Measurements from ENCODE around the gene FBF1.

FBF1 gene

DNA sequence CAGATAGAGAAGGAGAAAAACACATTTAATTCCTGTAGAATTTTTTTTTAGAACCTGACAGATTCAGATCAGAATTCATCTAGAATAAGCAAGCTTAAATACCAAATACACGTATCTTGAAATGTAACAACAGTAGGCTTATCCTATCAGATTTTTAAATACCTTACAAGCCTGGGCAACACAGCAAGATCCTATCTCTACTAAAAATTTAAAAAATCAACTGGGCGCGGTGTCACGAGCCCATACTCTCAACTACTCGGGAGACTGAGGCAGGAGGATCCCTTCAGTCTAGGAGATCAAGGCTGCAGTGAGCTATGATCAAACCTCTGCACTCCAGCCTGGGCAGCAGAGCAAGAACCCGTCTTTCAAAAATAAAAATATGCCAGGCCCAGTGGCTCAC is 24.6 kb upstream of the FBF1 start:
- no peaks in the 10 kb centered on the region for H3K27me3 ChIP-seq (ENCODE audit: insufficient read depth, insufficient read length)
- H3K4me3 ChIP-seq (ENCODE audit: insufficient read length, low read depth): no peak overlapping the region
- H3K36me3 ChIP-seq (ENCODE audit: insufficient read depth, insufficient read length, low read length): peaks cover 19% of the 10 kb centered on the region
- TF ChIP-seq ZNF274 (IDR thresholded peaks at IDR 0.05; ENCODE audit: low read depth, low read length) (no peak), SUZ12 (IDR thresholded peaks at IDR 0.05; ENCODE audit: extremely low read depth, insufficient read depth, insufficient read length) (no peak), YY1 (IDR thresholded peaks at IDR 0.05; ENCODE audit: insufficient read depth, insufficient read length) (no peak)
- no peaks in the 10 kb centered on the region for H3K9me3 ChIP-seq (ENCODE audit: insufficient read depth, low read length)
- DNase-seq (ENCODE audit: low read depth, low spot score): no peak
- peaks cover 2% of the 10 kb centered on the region for H3K4me1 ChIP-seq (ENCODE audit: insufficient read depth, insufficient read length)
- no peak overlapping the region for H3K9ac ChIP-seq (ENCODE audit: insufficient read length, low read depth)

DNA sequence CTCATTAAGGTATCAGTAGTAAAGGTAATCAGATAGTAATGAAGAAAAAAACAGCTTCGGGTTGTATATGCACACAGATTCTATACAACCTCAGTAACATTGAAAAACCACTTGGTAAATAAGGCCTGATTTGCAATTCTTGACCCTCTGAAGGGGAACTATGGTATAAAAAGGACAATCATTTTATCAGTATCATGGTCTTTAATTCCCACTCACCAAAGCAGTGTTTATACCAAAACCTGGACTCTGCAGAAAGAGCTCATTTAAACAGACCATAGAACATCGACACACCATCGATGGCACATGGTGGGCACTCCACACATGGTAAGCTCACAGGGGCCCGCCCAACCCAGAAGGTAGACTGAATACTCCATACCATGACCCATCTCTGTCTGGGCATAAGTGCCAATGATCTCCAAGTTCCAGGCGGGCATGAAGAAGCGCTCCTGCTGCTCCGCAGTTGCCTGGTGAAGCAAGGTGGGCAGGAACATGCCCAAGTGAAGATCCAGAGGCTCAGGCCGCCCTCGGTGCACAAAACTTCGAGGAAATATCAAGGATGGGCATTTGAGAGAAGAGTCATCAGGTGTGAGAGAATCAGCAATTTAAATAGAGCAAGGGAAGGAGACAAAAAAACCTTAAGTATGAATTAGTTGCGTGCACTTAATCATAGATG is 19.1 kb upstream of the FBF1 start:
- Histone ChIP-seq H3K9ac (ENCODE audit: insufficient read length, low read depth) (no peak overlapping the region), H3K4me3 (ENCODE audit: insufficient read length, low read depth) (no peak overlapping the region), H3K9me3 (ENCODE audit: insufficient read depth, low read length) (no peaks in the 10 kb centered on the region), H3K36me3 (ENCODE audit: insufficient read depth, insufficient read length, low read length) (peaks cover 39% of the 10 kb centered on the region), H3K4me1 (ENCODE audit: insufficient read depth, insufficient read length) (peaks cover 8% of the 10 kb centered on the region), H3K27me3 (ENCODE audit: insufficient read depth, insufficient read length) (no peaks in the 10 kb centered on the region)
- no peak for TF ChIP-seq YY1 (IDR thresholded peaks at IDR 0.05; ENCODE audit: insufficient read depth, insufficient read length)
- no peak for TF ChIP-seq ZNF274 (IDR thresholded peaks at IDR 0.05; ENCODE audit: low read depth, low read length)
- no peak for TF ChIP-seq SUZ12 (IDR thresholded peaks at IDR 0.05; ENCODE audit: extremely low read depth, insufficient read depth, insufficient read length)
- DNase-seq (ENCODE audit: low read depth, low spot score): no peak

- H3K36me3 ChIP-seq (ENCODE audit: insufficient read depth, insufficient read length, low read length): peaks cover 39% of the 10 kb centered on the region
- no peaks in the 10 kb centered on the region for H3K27me3 ChIP-seq (ENCODE audit: insufficient read depth, insufficient read length)
- peaks cover 8% of the 10 kb centered on the region for H3K4me1 ChIP-seq (ENCODE audit: insufficient read depth, insufficient read length)
- H3K4me3 ChIP-seq (ENCODE audit: insufficient read length, low read depth): no peak overlapping the region
- no peaks in the 10 kb centered on the region for H3K9me3 ChIP-seq (ENCODE audit: insufficient read depth, low read length)
- no peak overlapping the region for H3K9ac ChIP-seq (ENCODE audit: insufficient read length, low read depth)
- TF ChIP-seq YY1 (IDR thresholded peaks at IDR 0.05; ENCODE audit: insufficient read depth, insufficient read length): no peak
- DNase-seq (ENCODE audit: low read depth, low spot score): no peak
Measured at GRCh38 chr17:75959051-75959838, 18.4 kb upstream of the FBF1 start.

- no peaks in the 10 kb centered on the region for H3K27me3 ChIP-seq (ENCODE audit: insufficient read depth, insufficient read length)
- H3K9ac ChIP-seq (ENCODE audit: insufficient read length, low read depth): no peak overlapping the region
- DNase-seq (ENCODE audit: low read depth, low spot score): no peak
- H3K4me1 ChIP-seq (ENCODE audit: insufficient read depth, insufficient read length): no peaks in the 10 kb centered on the region
- no peak overlapping the region for H3K4me3 ChIP-seq (ENCODE audit: insufficient read length, low read depth)
- TF ChIP-seq SUZ12 (IDR thresholded peaks at IDR 0.05; ENCODE audit: extremely low read depth, insufficient read depth, insufficient read length) (no peak), ZNF274 (IDR thresholded peaks at IDR 0.05; ENCODE audit: low read depth, low read length) (no peak), YY1 (IDR thresholded peaks at IDR 0.05; ENCODE audit: insufficient read depth, insufficient read length) (no peak)
- H3K9me3 ChIP-seq (ENCODE audit: insufficient read depth, low read length): no peaks in the 10 kb centered on the region
- H3K36me3 ChIP-seq (ENCODE audit: insufficient read depth, insufficient read length, low read length): peaks cover 78% of the 10 kb centered on the region
Measured at GRCh38 chr17:75950855-75951554, 10.2 kb upstream of the FBF1 start.

DNA sequence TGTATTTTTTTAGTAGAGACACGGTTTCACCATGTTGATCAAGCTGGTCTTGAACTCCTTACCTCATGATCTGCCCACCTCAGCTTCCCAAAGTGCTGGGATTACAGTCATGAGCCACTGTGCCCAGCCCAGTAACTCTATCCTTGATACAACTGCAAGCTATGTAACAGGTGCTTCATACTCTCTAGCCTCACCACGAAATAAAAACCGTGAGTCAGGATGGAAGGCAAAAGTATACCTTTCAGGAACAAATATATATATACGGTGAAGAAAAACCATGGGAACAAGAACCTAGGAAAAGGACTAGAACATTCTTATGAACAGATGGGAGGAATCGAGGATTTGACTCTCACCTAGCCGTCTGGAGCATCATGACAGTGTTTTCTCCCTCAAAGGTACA is 9.6 kb upstream of the FBF1 start:
- no peaks in the 10 kb centered on the region for H3K9me3 ChIP-seq (ENCODE audit: insufficient read depth, low read length)
- no peak overlapping the region for H3K9ac ChIP-seq (ENCODE audit: insufficient read length, low read depth)
- TF ChIP-seq ZNF274 (IDR thresholded peaks at IDR 0.05; ENCODE audit: low read depth, low read length): no peak
- TF ChIP-seq SUZ12 (IDR thresholded peaks at IDR 0.05; ENCODE audit: extremely low read depth, insufficient read depth, insufficient read length): no peak
- no peak for TF ChIP-seq YY1 (IDR thresholded peaks at IDR 0.05; ENCODE audit: insufficient read depth, insufficient read length)
- no peak overlapping the region for H3K4me3 ChIP-seq (ENCODE audit: insufficient read length, low read depth)
- no peaks in the 10 kb centered on the region for H3K27me3 ChIP-seq (ENCODE audit: insufficient read depth, insufficient read length)
- DNase-seq (ENCODE audit: low read depth, low spot score): no peak
- no peaks in the 10 kb centered on the region for H3K4me1 ChIP-seq (ENCODE audit: insufficient read depth, insufficient read length)
- H3K36me3 ChIP-seq (ENCODE audit: insufficient read depth, insufficient read length, low read length): peaks cover 74% of the 10 kb centered on the region

DNA sequence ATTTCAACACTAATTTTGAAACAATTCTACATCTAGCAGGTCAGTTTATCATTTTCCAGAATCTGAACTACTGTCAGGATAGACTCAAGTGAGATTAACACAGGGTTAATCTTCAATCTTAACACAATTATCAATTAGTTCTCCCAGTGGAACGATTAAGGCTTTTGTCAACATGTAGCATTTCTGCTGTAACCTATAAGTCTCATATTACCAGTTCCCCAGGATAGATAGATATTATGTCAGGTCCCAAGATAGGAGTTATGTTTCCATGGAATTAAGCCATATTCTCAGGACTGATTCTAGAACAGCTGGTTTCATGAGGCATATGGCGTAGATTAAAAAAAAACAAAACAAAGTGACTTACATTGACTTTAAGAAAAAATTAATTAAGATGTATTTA is 4.4 kb upstream of the FBF1 start:
- Histone ChIP-seq H3K36me3 (ENCODE audit: insufficient read depth, insufficient read length, low read length) (peaks cover 61% of the 10 kb centered on the region), H3K4me1 (ENCODE audit: insufficient read depth, insufficient read length) (no peaks in the 10 kb centered on the region), H3K9me3 (ENCODE audit: insufficient read depth, low read length) (no peaks in the 10 kb centered on the region), H3K4me3 (ENCODE audit: insufficient read length, low read depth) (no peak overlapping the region), H3K9ac (ENCODE audit: insufficient read length, low read depth) (no peak overlapping the region), H3K27me3 (ENCODE audit: insufficient read depth, insufficient read length) (no peaks in the 10 kb centered on the region)
- no peak for TF ChIP-seq ZNF274 (IDR thresholded peaks at IDR 0.05; ENCODE audit: low read depth, low read length)
- no peak for TF ChIP-seq SUZ12 (IDR thresholded peaks at IDR 0.05; ENCODE audit: extremely low read depth, insufficient read depth, insufficient read length)
- no peak for TF ChIP-seq YY1 (IDR thresholded peaks at IDR 0.05; ENCODE audit: insufficient read depth, insufficient read length)
- no peak for DNase-seq (ENCODE audit: low read depth, low spot score)

DNA sequence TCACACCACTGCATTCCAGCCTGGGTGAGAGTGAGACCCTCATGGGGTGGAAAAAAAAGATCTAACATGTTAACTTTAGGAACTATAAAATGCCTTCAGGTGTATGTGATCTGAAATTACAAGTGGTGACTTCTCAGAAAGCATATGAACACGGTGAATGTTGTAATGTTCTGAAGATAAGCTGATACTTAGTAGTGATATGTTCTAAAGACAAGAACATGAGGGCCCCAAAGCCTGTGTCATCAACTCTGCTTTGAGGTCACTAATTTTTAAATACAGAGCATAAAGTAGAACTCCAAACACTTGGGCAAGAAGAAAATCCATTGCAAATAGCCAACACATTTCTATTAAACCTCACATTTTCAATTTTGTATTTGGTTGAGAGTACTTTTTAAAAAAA is 2.6 kb upstream of the FBF1 start:
- Histone ChIP-seq H3K4me1 (ENCODE audit: insufficient read depth, insufficient read length) (no peaks in the 10 kb centered on the region), H3K27me3 (ENCODE audit: insufficient read depth, insufficient read length) (no peaks in the 10 kb centered on the region), H3K36me3 (ENCODE audit: insufficient read depth, insufficient read length, low read length) (peaks cover 47% of the 10 kb centered on the region), H3K4me3 (ENCODE audit: insufficient read length, low read depth) (no peak overlapping the region), H3K9me3 (ENCODE audit: insufficient read depth, low read length) (no peaks in the 10 kb centered on the region), H3K9ac (ENCODE audit: insufficient read length, low read depth) (no peak overlapping the region)
- no peak for DNase-seq (ENCODE audit: low read depth, low spot score)
- TF ChIP-seq ZNF274 (IDR thresholded peaks at IDR 0.05; ENCODE audit: low read depth, low read length): no peak
- TF ChIP-seq SUZ12 (IDR thresholded peaks at IDR 0.05; ENCODE audit: extremely low read depth, insufficient read depth, insufficient read length): no peak
- TF ChIP-seq YY1 (IDR thresholded peaks at IDR 0.05; ENCODE audit: insufficient read depth, insufficient read length): no peak
